ENCODE measurements around the gene FAM168A. TPM values are rescaled to one million over a fixed set of nuclear protein-coding genes. Genes with fewer than 3 reads are reported as not detected.

The FAM168A gene
- total and polyA plus RNA-seq, 9 of the 15 experiments (the other 6 are each of a cell fraction or from before 2014, with no cell fraction given): 0.44 to 7.2 (median 2.9) TPM

- H3K4me1 ChIP-seq (replicated peaks in 1 of 2; ENCODE audit: control insufficient read depth in 2 of 2, insufficient read depth in 2 of 2, low read length in 2 of 2): peaks cover 0 to under 1% of the 10 kb centered on the region in 2 experiments; a peak in 1 of 5 replicates
- no TSS peak for BruUV-seq (replicated peaks)
- no peaks in the 10 kb centered on the region for H4K20me1 ChIP-seq (replicated peaks; ENCODE audit: control insufficient read depth, insufficient read depth, low read length)
- no peaks in the 10 kb centered on the region; a peak in 2 of 5 replicates for H3K27me3 ChIP-seq (ENCODE audit: control insufficient read depth in 2 of 2, insufficient read depth in 2 of 2, low read length in 2 of 2)
- H3K9ac ChIP-seq (ENCODE audit: insufficient read depth in 1 of 2, low read depth in 2 of 2, low read length in 2 of 2): no peak overlapping the region
- in situ Hi-C loops (cut with MboI): no loop called here
- FAIRE-seq (no peak), ATAC-seq (no peak), DNase-seq (ENCODE audit: extremely low read depth in 1 of 4, low spot score in 3 of 4) (no peak)
- H2AFZ ChIP-seq (ENCODE audit: low read depth, low read length): no peak overlapping the region
- intact Hi-C loops (cut with micrococcal nuclease): no loop called here
- CTCF ChIA-PET (ENCODE audit: low intra/inter-chr PET ratio): no interaction called here
- no peak overlapping the region for H3K4me2 ChIP-seq (ENCODE audit: insufficient read depth, low read length)
- H3K27ac ChIP-seq (ENCODE audit: extremely low read depth, low read depth, low read length): no peak overlapping the region
- no peak overlapping the region for H3K4me3 ChIP-seq
- POLR2A ChIA-PET: interaction anchor here (0.7 to 1.3 kb wide), 2 partner anchors 15 to 141 kb away, joined by 3 to 6 read pairs; no protein-coding TSS in a partner anchor
- no peak for TF ChIP-seq RNF2 (IDR thresholded peaks at IDR 0.05)
- TF ChIP-seq SP1 (CRISPR knock-in tag; IDR thresholded peaks at IDR 0.05): no peak
- TF ChIP-seq ZNF780A (CRISPR knock-in tag; IDR thresholded peaks at IDR 0.05): no peak
- 0% methylated on average over 2 of the region's 2 CpGs for WGBS (ENCODE audit: insufficient coverage, low coverage, missing lambda C conversion rate)
- H3K36me3 ChIP-seq (ENCODE audit: control insufficient read depth, insufficient read depth, low read length): no peaks in the 10 kb centered on the region
- no peaks in the 10 kb centered on the region for H3K9me3 ChIP-seq (replicated peaks; ENCODE audit: control insufficient read depth, insufficient read depth, low read depth, low read length)
- H3K79me2 ChIP-seq (ENCODE audit: control insufficient read depth, insufficient read depth, low read length): no peaks in the 10 kb centered on the region
- no peaks in the 10 kb centered on the region for H3K9me1 ChIP-seq (ENCODE audit: control insufficient read depth, insufficient read depth, low read length)
Measured at GRCh38 chr11:73464347-73464746, 133.6 kb downstream of the FAM168A start.

- intact Hi-C loops (cut with micrococcal nuclease): no loop called here
Measured at GRCh38 chr11:73463359-73463758, 134.6 kb downstream of the FAM168A start.

More at GRCh38 chr11:73463359-73463758, 134.6 kb downstream of the FAM168A start:
- ChIA-PET CTCF (ENCODE audit: low intra/inter-chr PET ratio) (no interaction called here), POLR2A (interaction anchor here (0.5 to 0.6 kb wide), 2 partner anchors 32 to 904 kb away, joined by 3 read pairs; no protein-coding TSS in a partner anchor)
- Histone ChIP-seq H3K9ac (ENCODE audit: insufficient read depth in 1 of 2, low read depth in 2 of 2, low read length in 2 of 2) (no peak overlapping the region), H3K27ac (ENCODE audit: extremely low read depth, low read depth, low read length) (no peak overlapping the region), H4K20me1 (replicated peaks; ENCODE audit: control insufficient read depth, insufficient read depth, low read length) (no peaks in the 10 kb centered on the region), H2AFZ (ENCODE audit: low read depth, low read length) (no peak overlapping the region), H3K27me3 (ENCODE audit: control insufficient read depth in 2 of 2, insufficient read depth in 2 of 2, low read length in 2 of 2) (no peaks in the 10 kb centered on the region; a peak in 2 of 5 replicates), H3K9me3 (replicated peaks; ENCODE audit: control insufficient read depth, insufficient read depth, low read depth, low read length) (no peaks in the 10 kb centered on the region), H3K79me2 (ENCODE audit: control insufficient read depth, insufficient read depth, low read length) (no peaks in the 10 kb centered on the region), H3K36me3 (ENCODE audit: control insufficient read depth, insufficient read depth, low read length) (no peaks in the 10 kb centered on the region), H3K4me2 (ENCODE audit: insufficient read depth, low read length) (no peak overlapping the region), H3K9me1 (ENCODE audit: control insufficient read depth, insufficient read depth, low read length) (no peaks in the 10 kb centered on the region), H3K4me3 (no peak overlapping the region), H3K4me1 (replicated peaks in 1 of 2; ENCODE audit: control insufficient read depth in 2 of 2, insufficient read depth in 2 of 2, low read length in 2 of 2) (no peaks in the 10 kb centered on the region)
- in situ Hi-C loops (cut with MboI): no loop called here
- no TSS peak for BruUV-seq (replicated peaks)
- TF ChIP-seq ZBTB1 (CRISPR knock-in tag; IDR thresholded peaks at IDR 0.05; ENCODE audit: borderline replicate concordance, low read depth) (no peak), BCOR (IDR thresholded peaks at IDR 0.05) (no peak), ZNF41 (CRISPR knock-in tag; conservative IDR thresholded peaks at IDR 0.05) (no peak), IRF1 (CRISPR knock-in tag; IDR thresholded peaks at IDR 0.05; ENCODE audit: borderline replicate concordance) (no peak), ZNF431 (CRISPR knock-in tag; IDR thresholded peaks at IDR 0.05) (no peak)
- WGBS (ENCODE audit: insufficient coverage, low coverage, missing lambda C conversion rate): 6% methylated on average over 2 of the region's 2 CpGs
- FAIRE-seq: no peak
- no peak for DNase-seq (ENCODE audit: extremely low read depth in 1 of 4, low spot score in 3 of 4)
- ATAC-seq: no peak
